ENCODE measurements around the gene HOXB6. TPM values are rescaled to one million over a fixed set of nuclear protein-coding genes. Genes with fewer than 3 reads are reported as not detected.

HOXB6 gene
- polyA plus RNA-seq, 3 donors, result not detected

- intact Hi-C loops (cut with micrococcal nuclease), result no loop called here
- H3K9me3 ChIP-seq (replicated peaks in 1 of 2; ENCODE audit: control insufficient read depth in 1 of 2, insufficient read depth in 1 of 2, low read length in 2 of 2), result peaks cover 0 to 39% of the 10 kb centered on the region in 2 donors
- no peak overlapping the region for H2AFZ ChIP-seq (ENCODE audit: insufficient read depth, low read depth, low read length, poor library complexity, severe bottlenecking)
- peaks cover 63 to 99% of the 10 kb centered on the region in 2 donors for H3K27me3 ChIP-seq (ENCODE audit: control insufficient read depth in 2 of 2, insufficient read depth in 2 of 2, low read length in 2 of 2)
- Mint-ChIP-seq H3K9me3 (peaks cover 0 to 25% (median 9%) of the 10 kb centered on the region in 7 donors), H3K27me3 (ENCODE audit: low read depth in 3 of 3) (peaks cover 90 to 98% (median 96%) of the 10 kb centered on the region in 3 donors), H3K36me3 (peaks cover 0 to 6% of the 10 kb centered on the region in 2 donors), H3K4me1 (peaks cover 20% of the 10 kb centered on the region), H3K4me3 (peak overlapping the region in 1 of 2 donors; percentile 79), H3K27ac (no peak overlapping the region)
- no peaks in the 10 kb centered on the region for H3K36me3 ChIP-seq (replicated peaks in 1 of 2; ENCODE audit: control insufficient read depth in 1 of 2, insufficient read depth in 2 of 2, low read length in 2 of 2)
- H3K79me2 ChIP-seq (ENCODE audit: insufficient read depth, low read length), result no peaks in the 10 kb centered on the region
- no peak for DNase-seq
- no peak for TF ChIP-seq CTCF (IDR thresholded peaks at IDR 0.05)
- H3K4me3 ChIP-seq (replicated peaks in 1 of 3; ENCODE audit: low read depth in 2 of 3, low read length in 3 of 3), result no peak overlapping the region
- H3K9ac ChIP-seq (ENCODE audit: insufficient read depth, low read length, poor library complexity, severe bottlenecking), result no peak overlapping the region
- no peak overlapping the region for H3K4me2 ChIP-seq (replicated peaks; ENCODE audit: extremely low read depth, low read length, poor library complexity, severe bottlenecking)
- WGBS (ENCODE audit: insufficient coverage), result 100% methylated on average over 1 of the region's 10 CpGs
- no peaks in the 10 kb centered on the region for H4K20me1 ChIP-seq (ENCODE audit: insufficient read depth, low read length)
- H3K27ac ChIP-seq (ENCODE audit: low read depth in 1 of 2, low read length in 2 of 2), result no peak overlapping the region
- H3K4me1 ChIP-seq (ENCODE audit: control insufficient read depth in 1 of 2, insufficient read depth in 2 of 2, low read length in 2 of 2), result peaks cover 7 to 8% of the 10 kb centered on the region in 2 donors
Observed at GRCh38 chr17:48605409-48605919, 678 bp upstream of the HOXB6 start.

- Mint-ChIP-seq H3K4me3 (peak overlapping the region in 1 of 2 donors; percentile 79), H3K36me3 (peaks cover 0 to 8% of the 10 kb centered on the region in 2 donors), H3K9me3 (peaks cover 0 to 25% (median 7%) of the 10 kb centered on the region in 7 donors), H3K27me3 (ENCODE audit: low read depth in 3 of 3) (peaks cover 90 to 98% (median 96%) of the 10 kb centered on the region in 3 donors), H3K4me1 (peaks cover 14% of the 10 kb centered on the region), H3K27ac (no peak overlapping the region)
- Histone ChIP-seq H3K9me3 (replicated peaks in 1 of 2; ENCODE audit: control insufficient read depth in 1 of 2, insufficient read depth in 1 of 2, low read length in 2 of 2) (peaks cover 0 to 42% of the 10 kb centered on the region in 2 donors), H3K79me2 (ENCODE audit: insufficient read depth, low read length) (no peaks in the 10 kb centered on the region), H3K4me3 (replicated peaks in 1 of 3; ENCODE audit: low read depth in 2 of 3, low read length in 3 of 3) (no peak overlapping the region), H3K27ac (ENCODE audit: low read depth in 1 of 2, low read length in 2 of 2) (no peak overlapping the region), H3K4me2 (replicated peaks; ENCODE audit: extremely low read depth, low read length, poor library complexity, severe bottlenecking) (no peak overlapping the region), H3K36me3 (replicated peaks in 1 of 2; ENCODE audit: control insufficient read depth in 1 of 2, insufficient read depth in 2 of 2, low read length in 2 of 2) (no peaks in the 10 kb centered on the region), H3K9ac (ENCODE audit: insufficient read depth, low read length, poor library complexity, severe bottlenecking) (no peak overlapping the region), H3K27me3 (ENCODE audit: control insufficient read depth in 2 of 2, insufficient read depth in 2 of 2, low read length in 2 of 2) (peaks cover 66 to 99% of the 10 kb centered on the region in 2 donors), H4K20me1 (ENCODE audit: insufficient read depth, low read length) (no peaks in the 10 kb centered on the region), H3K4me1 (ENCODE audit: control insufficient read depth in 1 of 2, insufficient read depth in 2 of 2, low read length in 2 of 2) (no peaks in the 10 kb centered on the region), H2AFZ (ENCODE audit: insufficient read depth, low read depth, low read length, poor library complexity, severe bottlenecking) (no peak overlapping the region)
- no peak for TF ChIP-seq CTCF (IDR thresholded peaks at IDR 0.05)
- no peak for DNase-seq
- intact Hi-C loops (cut with micrococcal nuclease), result no loop called here
- WGBS (ENCODE audit: insufficient coverage), result 61% methylated on average over 8 of the region's 21 CpGs
Observed at GRCh38 chr17:48603959-48604769, 622 bp downstream of the HOXB6 start.

Measured in CD14-positive monocyte (primary cell).